Measurements from ENCODE around the gene ARHGEF40.
A peak's percentile ranks its signal among the peaks of the same experiment; 100 is the strongest.

ARHGEF40 gene

GRCh38 chr14:21136024-21136423, 65.9 kb downstream of the ARHGEF40 start:
- peak in 2 of 6 experiments; percentile 12 to 15 for DNase-seq
